Kidney (tissue), 14 donors: ENCODE measurements around the gene IL36G. TPM values are rescaled to one million over a fixed set of nuclear protein-coding genes. Genes with fewer than 3 reads are reported as not detected.

Source experiments
- DNase-seq, 5 donors: peaks; one replicate each; pipeline ENCODE4 v3.0.0-alpha.2; 2013 to 2020
- FAIRE-seq: peaks from 2 replicates; lab custom pipeline; 2012; peaks lifted over from hg19 to GRCh38; lab: Jason Lieb, UNC
- H3K27ac ChIP-seq, 2 donors: one replicate each; pipeline ENCODE4 v1.7.0; 2013; ENCODE audit warnings: low read depth in 2 of 2, low read length in 2 of 2, inconsistent platforms in 1 of 2
- H3K27me3 ChIP-seq: one replicate; pipeline ENCODE4 v1.7.1; 2013; ENCODE audit warnings: low read length, inconsistent platforms; ENCODE audit not compliant: control insufficient read depth, insufficient read depth
- H3K36me3 ChIP-seq, 3 donors: one replicate each; pipeline versions ENCODE4 v1.7.0 to v1.7.1; 2013; ENCODE audit warnings: low read length in 3 of 3, control low read depth in 1 of 3, inconsistent platforms in 1 of 3; ENCODE audit not compliant: insufficient read depth in 3 of 3, control insufficient read depth in 2 of 3
- H3K4me1 ChIP-seq, 3 donors: one replicate each; pipeline versions ENCODE4 v1.7.0 to v1.7.1; 2013; ENCODE audit warnings: low read length in 3 of 3, inconsistent platforms in 1 of 3, low read depth in 1 of 3; ENCODE audit not compliant: control insufficient read depth in 2 of 3, insufficient read depth in 2 of 3
- H3K4me3 ChIP-seq, 3 donors: one replicate each; pipeline versions ENCODE4 v1.7.0 to v1.8.1; 2013; ENCODE audit warnings: low read length in 3 of 3, control low read depth in 1 of 3, inconsistent platforms in 1 of 3
- H3K9ac ChIP-seq, 3 donors: one replicate each; pipeline versions ENCODE4 v1.7.0 to v1.7.1; 2013; ENCODE audit warnings: low read length in 3 of 3, control low read depth in 1 of 3, inconsistent platforms in 1 of 3
- H3K9me3 ChIP-seq, 3 donors: one replicate each; pipeline versions ENCODE4 v1.7.0 to v1.7.1; 2013; ENCODE audit warnings: low read length in 3 of 3, control low read depth in 1 of 3, inconsistent platforms in 1 of 3; ENCODE audit not compliant: control insufficient read depth in 2 of 3, insufficient read depth in 1 of 3
- intact Hi-C: fragments of 100-400 bp; cut with DNase I; formaldehyde crosslinking; loops from one replicate; pipeline ENCODE4 v1.11.1; 2022
- polyA plus RNA-seq: library from polyadenylated mRNA; stranded (reverse); fragments of 350-450 nt; fragmentation: Illumina TruSeq; extraction: RNeasy Lipid Tissue Mini Kit (QIAGEN cat#74804); gene quantifications from one replicate; pipeline ENCODE4 v1.2.3, GENCODE V29; 2014; ENCODE audit warnings: low read depth, low replicate concordance; ENCODE audit not compliant: insufficient read depth
- total RNA-seq: library from RNA; stranded (reverse); fragmentation: NEBNext Ultra II Directional; extraction: Animal tissue kit (Norgen Biotek cat#: 25700); gene quantifications from one replicate; pipeline ENCODE4 v1.2.1, GENCODE V29; 2021
- TF ChIP-seq, protein P1 (sequence below): IDR thresholded peaks from 3 replicates; pipeline ENCODE4 v1.5.1; 2012; ENCODE audit warnings: mild to moderate bottlenecking, moderate library complexity, borderline replicate concordance; ENCODE audit not compliant: insufficient read depth; ENCODE audit errors: extremely low read depth
- donor health status: control.
- donor health status: control.
- donor health status: control.
- donor health status: control.
- donor health status: control.
- donor health status: DM: yes; HTN: yes; CAD: no.
- donor health status: Normal renal cell carcinoma (clear cell type).

IL36G gene
- total and polyA plus RNA-seq, 2 donors from 2014 or later, result 1.7 TPM; not detected in 1

DNA sequence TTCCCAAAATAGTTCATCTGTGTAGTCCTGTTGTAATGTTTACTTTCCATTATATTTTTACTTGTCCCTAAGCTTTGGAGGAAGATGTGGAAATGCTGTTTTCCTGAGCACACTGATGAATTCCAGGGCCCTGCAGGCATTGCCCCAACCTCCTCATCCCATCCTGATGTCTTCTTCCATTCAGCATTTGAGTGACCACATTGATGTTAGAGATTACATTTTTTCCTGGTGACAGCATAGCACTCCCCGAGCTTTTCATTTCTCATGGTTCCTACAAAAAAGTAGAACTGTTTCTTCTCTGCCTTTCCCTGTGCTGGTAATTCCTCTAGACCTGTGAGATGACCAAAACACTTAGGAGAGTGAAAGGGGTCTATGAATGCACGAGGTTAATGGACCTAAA lies 32.3 kb downstream of the IL36G start:
- intact Hi-C loops, result no loop called here
- FAIRE-seq, result no peak
- Histone ChIP-seq H3K4me3 (no peak overlapping the region), H3K27ac (no peak overlapping the region), H3K36me3 (no peaks in the 10 kb centered on the region), H3K9me3 (no peaks in the 10 kb centered on the region), H3K27me3 (no peaks in the 10 kb centered on the region), H3K4me1 (no peaks in the 10 kb centered on the region), H3K9ac (no peak overlapping the region)
- no peak for DNase-seq
- TF ChIP-seq, protein P1, sequence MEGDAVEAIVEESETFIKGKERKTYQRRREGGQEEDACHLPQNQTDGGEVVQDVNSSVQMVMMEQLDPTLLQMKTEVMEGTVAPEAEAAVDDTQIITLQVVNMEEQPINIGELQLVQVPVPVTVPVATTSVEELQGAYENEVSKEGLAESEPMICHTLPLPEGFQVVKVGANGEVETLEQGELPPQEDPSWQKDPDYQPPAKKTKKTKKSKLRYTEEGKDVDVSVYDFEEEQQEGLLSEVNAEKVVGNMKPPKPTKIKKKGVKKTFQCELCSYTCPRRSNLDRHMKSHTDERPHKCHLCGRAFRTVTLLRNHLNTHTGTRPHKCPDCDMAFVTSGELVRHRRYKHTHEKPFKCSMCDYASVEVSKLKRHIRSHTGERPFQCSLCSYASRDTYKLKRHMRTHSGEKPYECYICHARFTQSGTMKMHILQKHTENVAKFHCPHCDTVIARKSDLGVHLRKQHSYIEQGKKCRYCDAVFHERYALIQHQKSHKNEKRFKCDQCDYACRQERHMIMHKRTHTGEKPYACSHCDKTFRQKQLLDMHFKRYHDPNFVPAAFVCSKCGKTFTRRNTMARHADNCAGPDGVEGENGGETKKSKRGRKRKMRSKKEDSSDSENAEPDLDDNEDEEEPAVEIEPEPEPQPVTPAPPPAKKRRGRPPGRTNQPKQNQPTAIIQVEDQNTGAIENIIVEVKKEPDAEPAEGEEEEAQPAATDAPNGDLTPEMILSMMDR, result no peak

DNA sequence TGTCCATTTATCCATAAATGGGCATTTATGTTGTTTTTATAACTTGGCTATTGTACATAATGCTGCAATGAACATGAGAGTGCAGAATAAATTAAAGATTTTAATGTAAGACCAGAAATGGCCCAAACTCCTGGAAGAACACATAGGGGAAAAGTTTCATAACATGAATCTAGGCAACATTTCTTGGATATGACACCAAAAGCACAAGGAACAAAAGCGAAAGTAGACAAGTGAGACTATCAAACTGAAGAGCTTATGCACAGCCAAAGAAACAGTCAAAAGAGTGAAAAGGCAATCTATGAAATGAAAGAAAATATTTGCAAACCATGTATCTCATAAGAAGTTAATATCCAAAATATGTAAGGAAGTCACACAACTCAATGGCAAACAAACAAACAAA lies 33.3 kb downstream of the IL36G start:
- H3K36me3 ChIP-seq, result no peaks in the 10 kb centered on the region
- intact Hi-C loops, result no loop called here
- FAIRE-seq (no peak), DNase-seq (no peak)
- TF ChIP-seq, protein P1, result no peak
- no peaks in the 10 kb centered on the region for H3K9me3 ChIP-seq
- H3K27me3 ChIP-seq, result no peaks in the 10 kb centered on the region
- H3K27ac ChIP-seq, result no peak overlapping the region
- H3K4me3 ChIP-seq, result no peak overlapping the region
- no peak overlapping the region for H3K9ac ChIP-seq
- H3K4me1 ChIP-seq, result no peaks in the 10 kb centered on the region

GRCh38 chr2:113012436-113013335 lies 34.9 kb downstream of the IL36G start:
- H3K27ac ChIP-seq, result no peak overlapping the region
- H3K4me3 ChIP-seq, result no peak overlapping the region
- H3K36me3 ChIP-seq, result no peaks in the 10 kb centered on the region
- TF ChIP-seq, protein P1, result no peak
- FAIRE-seq, result no peak
- no peaks in the 10 kb centered on the region for H3K9me3 ChIP-seq
- no peak for DNase-seq
- intact Hi-C loops, result no loop called here
- H3K4me1 ChIP-seq, result no peaks in the 10 kb centered on the region
- no peaks in the 10 kb centered on the region for H3K27me3 ChIP-seq
- H3K9ac ChIP-seq, result no peak overlapping the region
